IMR-90 (cell line): ENCODE results near the gene GCN1. TPM values are rescaled to one million over a fixed set of nuclear protein-coding genes. Genes with fewer than 3 reads are reported as not detected.

Experiments
- ATAC-seq: fragments of 200-7000 bp; cut with Tn5 transposase; 2 replicates; pipeline ENCODE4 v1.9.1; 2020; ENCODE audit warnings: low read depth, mild to moderate bottlenecking, moderate library complexity
- BruUV-seq: library from RNA; stranded (reverse); fragments of 400-500 nt; replicated peaks from 2 replicates; lab custom pipeline; 2021; lab: Mats Ljungman, UMichigan
- CTCF ChIA-PET: fragments of 300-600 bp; formaldehyde crosslinking; extraction: SDS; loops from one replicate; lab custom pipeline; 2021; ENCODE audit warnings: antibody characterized with exemption; lab: Yijun Ruan, JAX
- POLR2A ChIA-PET: fragments of 300-600 bp; sonication (Branson Sonifier 250); formaldehyde crosslinking; loops from one replicate; lab custom pipeline; 2022; ENCODE audit warnings: antibody characterized with exemption; ENCODE audit not compliant: unreplicated experiment; lab: Charles Lee
- DNase-seq: peaks from one replicate; pipeline ENCODE4 v3.0.0; 2013
- H2AFZ ChIP-seq: replicated peaks from 2 replicates; pipeline ENCODE3; 2013; ENCODE audit warnings: low read length, mild to moderate bottlenecking; ENCODE audit not compliant: poor library complexity
- H2AK5ac ChIP-seq: 2 replicates; pipeline ENCODE4 v1.6.1; 2013; ENCODE audit warnings: low read depth, low read length, inconsistent platforms
- H2AK9ac ChIP-seq: replicated peaks from 2 replicates; pipeline ENCODE3; 2013; ENCODE audit warnings: mild to moderate bottlenecking, low read depth, low read length, moderate library complexity; ENCODE audit not compliant: poor library complexity
- H2BK120ac ChIP-seq: 2 replicates; pipeline ENCODE4 v1.6.1; 2013; ENCODE audit warnings: low read depth, low read length, inconsistent platforms
- H2BK15ac ChIP-seq: 3 replicates; pipeline ENCODE4 v1.6.1; 2013; ENCODE audit warnings: low read depth, low read length, inconsistent platforms
- H2BK20ac ChIP-seq: 2 replicates; pipeline ENCODE4 v1.6.1; 2013; ENCODE audit warnings: low read depth, mild to moderate bottlenecking, inconsistent platforms, low read length, moderate library complexity
- H2BK5ac ChIP-seq: 2 replicates; pipeline ENCODE4 v1.6.1; 2013; ENCODE audit warnings: mild to moderate bottlenecking, low read depth, low read length, inconsistent platforms; ENCODE audit not compliant: poor library complexity, severe bottlenecking
- H3K14ac ChIP-seq: replicated peaks from 2 replicates; pipeline ENCODE4 v1.6.1; 2013; ENCODE audit warnings: low read depth, low read length, inconsistent platforms
- H3K18ac ChIP-seq: 2 replicates; pipeline ENCODE4 v1.6.1; 2013; ENCODE audit warnings: low read depth, low read length, control low read depth
- H3K23ac ChIP-seq: 2 replicates; pipeline ENCODE4 v1.6.1; 2013; ENCODE audit warnings: low read depth, low read length, inconsistent platforms
- H3K27ac ChIP-seq: 2 replicates; pipeline ENCODE4 v1.5.1; 2013; ENCODE audit warnings: mild to moderate bottlenecking, control low read depth, low read length; ENCODE audit not compliant: insufficient read depth
- H3K27me3 ChIP-seq: 2 replicates; pipeline ENCODE4 v1.6.1; 2013; ENCODE audit warnings: low read length; ENCODE audit not compliant: control insufficient read depth, insufficient read depth
- H3K36me3 ChIP-seq: 2 replicates; pipeline ENCODE4 v1.6.1; 2013; ENCODE audit warnings: low read length, mixed read lengths; ENCODE audit not compliant: control insufficient read depth, insufficient read depth
- H3K4ac ChIP-seq: 2 replicates; pipeline ENCODE4 v1.6.1; 2013; ENCODE audit warnings: low read depth, low read length, inconsistent platforms
- H3K4me1 ChIP-seq: 2 replicates; pipeline ENCODE4 v1.6.1; 2013; ENCODE audit warnings: low read length, mixed read lengths; ENCODE audit not compliant: control insufficient read depth, insufficient read depth
- H3K4me2 ChIP-seq: 2 replicates; pipeline ENCODE4 v1.6.1; 2013; ENCODE audit warnings: low read depth, mild to moderate bottlenecking, control low read depth, low read length, moderate library complexity
- H3K4me3 ChIP-seq: 2 replicates; pipeline ENCODE4 v1.5.1; 2013; ENCODE audit warnings: low read depth, mild to moderate bottlenecking, control low read depth, low read length, moderate library complexity; ENCODE audit not compliant: insufficient read depth
- H3K56ac ChIP-seq: 2 replicates; pipeline ENCODE4 v1.6.1; 2013; ENCODE audit warnings: low read length, inconsistent platforms; ENCODE audit not compliant: insufficient read depth; ENCODE audit errors: extremely low read depth
- H3K79me1 ChIP-seq, 2 experiments: 2 replicates each; pipeline ENCODE4 v1.6.1; 2013; ENCODE audit warnings: low read length in 2 of 2, inconsistent platforms in 1 of 2, low read depth in 1 of 2
- H3K9ac ChIP-seq: 2 replicates; pipeline ENCODE4 v1.6.1; 2013; ENCODE audit warnings: low read depth, low read length, control low read depth
- H3K9me1 ChIP-seq: 2 replicates; pipeline ENCODE4 v1.6.1; 2013; ENCODE audit warnings: low read length, inconsistent platforms; ENCODE audit not compliant: insufficient read depth
- H3K9me3 ChIP-seq: 2 replicates; pipeline ENCODE4 v1.6.1; 2013; ENCODE audit warnings: low read length; ENCODE audit not compliant: control insufficient read depth, insufficient read depth
- H4K20me1 ChIP-seq: 2 replicates; pipeline ENCODE4 v1.6.1; 2013; ENCODE audit warnings: low read length, inconsistent platforms; ENCODE audit not compliant: insufficient read depth
- H4K5ac ChIP-seq: 2 replicates; pipeline ENCODE4 v1.6.1; 2013; ENCODE audit warnings: mild to moderate bottlenecking, low read depth, low read length, control low read depth
- H4K8ac ChIP-seq, 2 experiments: 2 replicates each; pipeline ENCODE4 v1.6.1; 2013; ENCODE audit warnings: low read depth in 2 of 2, low read length in 2 of 2, control low read depth in 1 of 2, inconsistent platforms in 1 of 2
- H4K91ac ChIP-seq: 2 replicates; pipeline ENCODE4 v1.6.1; 2013; ENCODE audit warnings: low read depth, low read length, inconsistent platforms; ENCODE audit not compliant: insufficient read depth
- CEBPB ChIP-seq: IDR thresholded peaks from 2 replicates; pipeline ENCODE4 v1.6.1; 2012; ENCODE audit warnings: low read depth, low read length, improper control_type of control experiment
- CHD1 ChIP-seq: IDR thresholded peaks from 2 replicates; pipeline ENCODE4 v1.6.1; 2012; ENCODE audit warnings: low read depth, low read length, improper control_type of control experiment
- WGBS, 2 experiments: methylation state at CpG; one replicate each; pipeline versions ENCODE4 v1.1.5 to v1.1.7; 2013; ENCODE audit warnings: missing lambda C conversion rate in 2 of 2; ENCODE audit not compliant: insufficient read length in 1 of 2; ENCODE audit errors: extremely low coverage in 2 of 2; 5-methylcytosine and 5-hydroxymethylcytosine counted together
- dilution Hi-C: fragments of 300-500 bp; cut with HindIII; formaldehyde crosslinking; loops from one replicate; pipeline ENCODE4 v1.14.3; 2018; ENCODE audit warnings: low sequenced_read_pairs; ENCODE audit not compliant: unreplicated experiment
- in situ Hi-C: fragments of 300-500 bp; cut with MboI; formaldehyde crosslinking; loops from 3 replicates; pipeline ENCODE4 v1.14.3; 2019; ENCODE audit warnings: low sequenced_read_pairs, inconsistent platforms, mixed read lengths
- intact Hi-C: fragments of 100-400 bp; cut with micrococcal nuclease; formaldehyde crosslinking; loops from 2 replicates; pipeline ENCODE4 v1.10.0; 2022
- polyA plus RNA-seq, 3 experiments: library from polyadenylated mRNA; depleted of rRNA; stranded (reverse); fragments of >200 nt; gene quantifications; 2 replicates each; pipeline ENCODE4 v1.2.3, GENCODE V29; 2012; ENCODE audit warnings: low replicate concordance in 1 of 3
- total RNA-seq: library from RNA; depleted of rRNA; stranded (reverse); fragments of >200 nt; gene quantifications from 2 replicates; pipeline ENCODE4 v1.2.3, GENCODE V29; 2012

GCN1 gene
- total and polyA plus RNA-seq, 2 of the 4 experiments (the other 2 are of a cell fraction): 57.8 to 77.6 TPM

DNA sequence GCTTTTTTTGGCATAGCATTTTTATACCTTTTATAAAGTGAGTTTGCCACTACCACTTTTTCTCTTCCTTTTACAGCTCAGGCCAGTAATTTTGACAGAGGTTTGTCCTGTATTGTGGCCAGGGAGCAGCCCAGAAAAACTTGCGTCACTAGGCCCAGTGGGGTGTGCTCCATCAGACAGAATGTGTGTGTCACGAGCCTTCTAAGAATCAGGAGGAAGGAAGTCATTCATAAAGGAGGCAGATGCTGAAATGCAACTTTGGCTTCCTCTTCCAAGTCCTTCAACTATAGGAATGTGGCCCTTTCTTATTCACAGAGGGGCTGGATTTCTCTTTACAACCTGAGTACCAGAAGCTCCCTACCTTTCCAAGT lies 67.9 kb downstream of the GCN1 start:
- CTCF ChIA-PET: interaction anchor here (0.6 kb wide), 1 partner anchor 40 kb away, joined by 3 read pairs; no protein-coding TSS in a partner anchor
- DNase-seq: peak; percentile 42
- in situ Hi-C loops: no loop called here

More for the DNA sequence above, 67.9 kb downstream of the GCN1 start:
- H2AK9ac ChIP-seq: no peak overlapping the region
- H3K23ac ChIP-seq: no peak overlapping the region
- no peak overlapping the region for H2AK5ac ChIP-seq
- no peak overlapping the region for H3K4ac ChIP-seq
- H3K79me1 ChIP-seq: peaks cover 0 to 19% of the 10 kb centered on the region in 2 experiments; a peak in 3 of 4 replicates
- H3K4me1 ChIP-seq: peaks cover 6% of the 10 kb centered on the region; the same call in 1 of the 2 replicates
- no peak overlapping the region for H2BK15ac ChIP-seq
- H4K8ac ChIP-seq: no peak overlapping the region
- POLR2A ChIA-PET: no interaction called here
- WGBS, 2 experiments: no CpG with 5 or more reads among the region's 2 CpGs
- dilution Hi-C loops (no loop called here), intact Hi-C loops (no loop called here)
- no peak overlapping the region for H2BK5ac ChIP-seq
- H3K4me2 ChIP-seq: no peak overlapping the region
- no peak for TF ChIP-seq CHD1
- 0 out of 2 replicates have a peak, but pooled peaks have one; percentile 3 for TF ChIP-seq CEBPB
- no peak overlapping the region for H3K27ac ChIP-seq
- no peak overlapping the region for H3K9ac ChIP-seq
- H3K18ac ChIP-seq: no peak overlapping the region
- peaks cover 53% of the 10 kb centered on the region for H3K36me3 ChIP-seq
- H4K5ac ChIP-seq: no peak overlapping the region
- H3K56ac ChIP-seq: no peak overlapping the region
- peaks cover 10% of the 10 kb centered on the region; the same call in 1 of the 2 replicates for H4K20me1 ChIP-seq
- no peak overlapping the region for H4K91ac ChIP-seq
- H3K4me3 ChIP-seq: no peak overlapping the region
- no peak overlapping the region for H2AFZ ChIP-seq
- no peak for ATAC-seq
- peaks cover 9% of the 10 kb centered on the region for H3K9me1 ChIP-seq
- no peaks in the 10 kb centered on the region for H3K27me3 ChIP-seq
- no peak overlapping the region for H2BK20ac ChIP-seq
- BruUV-seq: no TSS peak
- no peak overlapping the region for H2BK120ac ChIP-seq
- no peaks in the 10 kb centered on the region for H3K9me3 ChIP-seq
- no peak overlapping the region for H3K14ac ChIP-seq
